ENCODE data around the gene METTL26.

Gene METTL26

GRCh38 chr16:593807-594206 is 42.3 kb downstream of the METTL26 start:
- no peak for DNase-seq

GRCh38 chr16:593406-593805 is 42.7 kb downstream of the METTL26 start:
- DNase-seq, result no peak

- DNase-seq, result no peak
Observed at GRCh38 chr16:592518-593306, 43.4 kb downstream of the METTL26 start.

- DNase-seq, result no peak
Observed at GRCh38 chr16:591892-592517, 44.1 kb downstream of the METTL26 start.

GRCh38 chr16:591231-591630 is 44.9 kb downstream of the METTL26 start:
- no peak for DNase-seq

GRCh38 chr16:590815-591200 is 45.3 kb downstream of the METTL26 start:
- DNase-seq, result no peak

- no peak for DNase-seq
Observed at GRCh38 chr16:590188-590814, 45.8 kb downstream of the METTL26 start.

GRCh38 chr16:589658-590187 is 46.4 kb downstream of the METTL26 start, which contains the start of gene RAB40C:
Gene RAB40C, plus strand, starts transcription at chr16:590066. Its CDS starts 226 bp downstream, at chr16:590292.
- DNase-seq, result peak; percentile 99

GRCh38 chr16:588889-589657 is 47.0 kb downstream of the METTL26 start:
- DNase-seq, result peak; percentile 97

- peak; percentile 75 for DNase-seq
Observed at GRCh38 chr16:588639-588888, 47.5 kb downstream of the METTL26 start.

- peak; percentile 34 for DNase-seq
Observed at GRCh38 chr16:586645-587590, 49.2 kb downstream of the METTL26 start.

- DNase-seq, result no peak
Observed at GRCh38 chr16:586047-586644, 50.0 kb downstream of the METTL26 start.

- peak; percentile 37 for DNase-seq
Observed at GRCh38 chr16:585351-585750, 50.8 kb downstream of the METTL26 start.
